ENCODE measurements around the gene ADARB1.

The ADARB1 gene

DNA sequence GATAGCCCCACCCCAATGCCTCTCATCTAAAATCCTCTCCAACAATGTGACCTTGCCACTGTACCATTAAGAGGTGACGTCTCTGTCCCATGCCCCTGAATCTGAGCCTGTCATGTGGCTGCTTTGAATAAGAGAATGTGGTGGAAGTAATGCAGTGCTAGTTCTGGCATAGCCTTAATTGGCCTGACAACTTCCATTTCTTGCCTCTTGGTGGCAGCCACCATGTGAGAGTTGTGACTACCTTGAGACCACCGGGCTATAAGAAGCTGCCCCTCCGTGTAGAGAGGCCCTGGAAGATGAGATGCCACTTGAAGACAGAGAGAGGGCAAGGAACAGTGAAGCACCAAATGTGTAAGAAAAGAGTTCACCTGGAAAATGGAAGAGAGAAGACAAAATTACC, 118.0 kb downstream of the ADARB1 start:
- FAIRE-seq (no peak), DNase-seq (ENCODE audit: insufficient read length, low spot score) (no peak)
- TF ChIP-seq, protein P1, sequence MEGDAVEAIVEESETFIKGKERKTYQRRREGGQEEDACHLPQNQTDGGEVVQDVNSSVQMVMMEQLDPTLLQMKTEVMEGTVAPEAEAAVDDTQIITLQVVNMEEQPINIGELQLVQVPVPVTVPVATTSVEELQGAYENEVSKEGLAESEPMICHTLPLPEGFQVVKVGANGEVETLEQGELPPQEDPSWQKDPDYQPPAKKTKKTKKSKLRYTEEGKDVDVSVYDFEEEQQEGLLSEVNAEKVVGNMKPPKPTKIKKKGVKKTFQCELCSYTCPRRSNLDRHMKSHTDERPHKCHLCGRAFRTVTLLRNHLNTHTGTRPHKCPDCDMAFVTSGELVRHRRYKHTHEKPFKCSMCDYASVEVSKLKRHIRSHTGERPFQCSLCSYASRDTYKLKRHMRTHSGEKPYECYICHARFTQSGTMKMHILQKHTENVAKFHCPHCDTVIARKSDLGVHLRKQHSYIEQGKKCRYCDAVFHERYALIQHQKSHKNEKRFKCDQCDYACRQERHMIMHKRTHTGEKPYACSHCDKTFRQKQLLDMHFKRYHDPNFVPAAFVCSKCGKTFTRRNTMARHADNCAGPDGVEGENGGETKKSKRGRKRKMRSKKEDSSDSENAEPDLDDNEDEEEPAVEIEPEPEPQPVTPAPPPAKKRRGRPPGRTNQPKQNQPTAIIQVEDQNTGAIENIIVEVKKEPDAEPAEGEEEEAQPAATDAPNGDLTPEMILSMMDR (IDR thresholded peaks at IDR 0.05; ENCODE audit: insufficient read depth, missing control alignments), result no peak

DNA sequence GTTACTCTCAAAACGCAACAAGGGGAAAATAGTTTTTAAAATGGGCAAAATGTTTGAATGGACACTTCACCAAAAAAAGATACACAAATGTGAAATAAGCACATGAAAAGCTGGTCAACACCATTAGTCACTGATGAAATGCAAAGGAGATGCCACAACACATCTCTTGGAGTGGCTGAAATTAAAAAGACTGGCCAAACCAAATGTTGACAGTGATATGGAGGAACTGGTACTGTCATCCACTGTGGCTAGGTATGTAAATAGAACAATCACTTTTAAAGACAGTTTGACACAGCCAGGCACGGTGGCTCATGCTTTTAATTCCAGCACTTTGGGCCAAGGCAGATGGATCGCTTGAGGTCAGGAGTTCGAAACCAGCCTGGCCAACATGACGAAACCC, 122.2 kb downstream of the ADARB1 start:
- DNase-seq (ENCODE audit: insufficient read length, low spot score) (no peak), FAIRE-seq (no peak)
- TF ChIP-seq, protein P1 (IDR thresholded peaks at IDR 0.05; ENCODE audit: insufficient read depth, missing control alignments), result no peak

DNA sequence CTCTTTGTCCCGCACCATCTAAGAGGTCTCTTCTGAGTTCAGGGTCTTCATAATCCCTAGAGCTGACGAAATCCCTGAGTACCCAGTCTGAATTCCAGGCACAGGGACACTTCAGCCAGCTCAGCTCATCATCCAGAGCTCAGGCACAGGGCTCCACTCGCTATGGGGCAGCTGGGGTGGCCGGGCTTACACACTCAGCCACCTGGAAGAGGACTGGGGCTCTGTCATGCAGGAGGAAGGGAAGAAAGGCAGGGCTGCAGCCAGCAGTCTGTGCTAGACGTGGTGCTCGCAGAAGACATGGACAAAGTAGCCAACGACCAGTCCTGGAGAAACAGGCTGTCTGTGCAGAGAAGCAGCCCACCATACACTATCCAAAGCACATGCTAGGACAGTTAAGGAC, 124.8 kb downstream of the ADARB1 start:
- TF ChIP-seq, protein P1 (IDR thresholded peaks at IDR 0.05; ENCODE audit: insufficient read depth, missing control alignments), result no peak
- DNase-seq (ENCODE audit: insufficient read length, low spot score) (no peak), FAIRE-seq (no peak)

DNA sequence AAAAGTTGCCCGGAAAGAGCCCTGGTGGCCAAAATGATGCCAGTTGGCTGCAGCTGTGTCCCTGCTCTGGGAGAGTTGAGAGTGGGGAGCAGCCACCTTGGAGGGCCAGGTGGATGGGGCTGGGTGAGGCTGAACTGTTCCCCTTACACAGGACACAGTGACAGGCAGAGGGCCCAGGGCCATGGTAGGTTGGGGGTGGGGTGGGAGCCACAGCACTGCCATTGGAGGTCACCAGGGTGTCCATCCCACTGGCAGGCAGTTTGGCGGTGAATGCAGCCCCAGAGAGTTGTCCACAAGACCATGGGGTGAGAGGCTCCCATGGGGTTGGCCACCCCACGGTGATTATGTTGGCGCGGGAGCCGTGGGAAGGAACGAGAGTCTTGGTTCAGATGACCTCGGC, 125.7 kb downstream of the ADARB1 start:
- TF ChIP-seq, protein P1 (IDR thresholded peaks at IDR 0.05; ENCODE audit: insufficient read depth, missing control alignments), result no peak
- DNase-seq (ENCODE audit: insufficient read length, low spot score), result no peak
- no peak for FAIRE-seq

DNA sequence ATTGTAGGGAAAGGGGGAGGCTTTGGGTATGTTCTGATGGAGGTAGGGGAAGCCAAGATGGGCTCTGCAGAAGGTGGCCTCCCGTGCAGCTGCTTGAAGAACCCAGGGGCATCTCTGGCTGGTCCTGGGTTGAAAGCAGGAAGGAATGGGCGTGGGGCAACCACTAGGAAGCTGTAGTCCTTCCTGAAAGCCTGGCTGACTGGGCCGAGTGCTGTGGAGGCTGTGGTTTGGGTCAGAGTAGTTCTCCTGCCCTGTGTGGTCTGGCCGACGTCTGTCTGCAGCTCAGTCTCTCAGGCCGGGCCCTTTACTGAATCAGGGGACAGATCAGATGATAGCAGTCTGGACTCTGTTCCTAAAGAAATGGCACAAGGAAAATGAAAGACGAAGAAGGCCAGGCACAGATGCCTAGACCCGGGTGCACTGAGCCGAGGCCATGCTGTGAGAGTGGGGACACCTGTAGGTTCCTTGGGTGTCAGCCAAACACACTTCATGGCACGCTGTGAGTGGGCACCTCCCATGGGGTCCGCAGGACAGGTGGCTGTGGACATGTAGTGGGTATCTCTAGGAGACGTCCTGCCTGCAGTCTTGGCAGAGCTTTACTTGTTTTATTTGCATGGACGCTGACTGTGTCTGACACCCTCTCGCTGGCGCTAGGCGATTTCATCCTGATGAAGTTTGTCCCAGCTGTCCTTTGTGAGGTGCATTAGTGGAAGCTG, 126.4 kb downstream of the ADARB1 start:
- no peak for DNase-seq (ENCODE audit: insufficient read length, low spot score)
- TF ChIP-seq, protein P1 (IDR thresholded peaks at IDR 0.05; ENCODE audit: insufficient read depth, missing control alignments), result no peak
- FAIRE-seq, result no peak

DNA sequence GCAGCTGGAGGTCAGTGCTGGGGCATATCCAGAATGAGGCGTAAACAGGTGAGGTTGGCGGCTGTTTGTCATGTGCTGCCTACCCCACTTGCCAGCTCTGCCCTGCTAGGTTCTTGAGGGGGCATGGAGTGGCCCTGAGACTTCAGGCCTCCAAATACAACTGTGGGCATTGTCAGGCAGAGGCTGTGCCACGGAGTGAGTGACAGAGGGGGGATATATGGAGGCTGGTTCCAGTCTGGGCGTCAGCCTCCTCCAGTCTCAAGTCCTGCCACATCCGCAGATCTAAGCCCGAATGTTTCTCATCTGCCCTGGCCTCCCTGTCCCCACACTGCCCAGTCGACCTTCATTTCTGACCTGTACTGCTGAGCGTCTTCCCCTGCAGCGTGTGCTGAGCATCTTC, 128.0 kb downstream of the ADARB1 start:
- TF ChIP-seq, protein P1 (IDR thresholded peaks at IDR 0.05; ENCODE audit: insufficient read depth, missing control alignments), result no peak
- no peak for FAIRE-seq
- DNase-seq (ENCODE audit: insufficient read length, low spot score), result no peak

DNA sequence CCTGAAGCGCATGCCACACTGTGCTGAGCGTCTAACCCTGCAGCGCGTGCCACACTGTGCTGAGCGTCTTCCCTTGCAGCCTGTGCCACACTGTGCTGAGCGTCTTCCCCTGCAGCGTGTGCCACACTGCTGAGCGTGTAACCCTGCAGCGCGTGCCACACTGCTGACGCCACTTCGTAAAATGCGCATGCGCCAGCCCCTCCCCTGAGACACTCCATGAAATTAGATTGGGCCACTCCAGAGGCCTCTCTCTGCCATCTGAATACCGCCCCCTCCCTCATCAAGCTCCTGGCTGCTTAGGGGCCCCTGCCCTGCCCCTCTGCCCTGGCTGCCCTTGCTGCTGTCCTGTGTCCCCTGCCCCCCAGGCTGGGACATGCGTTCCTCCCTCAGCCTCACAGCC, 128.5 kb downstream of the ADARB1 start:
- TF ChIP-seq, protein P1 (IDR thresholded peaks at IDR 0.05; ENCODE audit: insufficient read depth, missing control alignments), result no peak
- FAIRE-seq, result no peak
- no peak for DNase-seq (ENCODE audit: insufficient read length, low spot score)
